C4-2B (cell line): ENCODE measurements around the gene RBM47.

Source experiments
- ZFX ChIP-seq: fragments of 450-650 bp; IDR thresholded peaks from 2 replicates; pipeline ENCODE4 v1.6.1; 2017
- TF ChIP-seq, protein P1 (sequence below): fragments of 450-650 bp; conservative IDR thresholded peaks from 2 replicates; pipeline ENCODE4 v1.5.1; 2017; ENCODE audit warnings: mild to moderate bottlenecking

DNA sequence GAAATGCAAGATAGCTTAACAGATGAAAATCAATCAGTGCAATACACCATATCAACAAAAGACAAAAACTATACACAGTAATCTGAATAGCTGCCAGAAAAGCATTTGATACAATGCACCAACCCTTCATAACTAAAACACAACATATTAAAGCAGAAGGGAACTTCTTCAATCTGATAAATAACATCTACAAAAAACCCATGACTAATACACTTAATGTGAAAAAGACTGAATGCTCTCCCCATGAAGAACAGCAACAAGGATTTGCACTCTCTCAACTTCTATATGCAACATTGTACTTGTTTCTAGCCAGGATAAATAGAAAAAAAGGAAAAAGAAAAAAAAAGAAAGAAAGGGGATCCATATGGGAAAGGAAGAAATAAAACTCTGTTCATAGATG is 139.7 kb downstream of the RBM47 start:
- TF ChIP-seq, protein P1, sequence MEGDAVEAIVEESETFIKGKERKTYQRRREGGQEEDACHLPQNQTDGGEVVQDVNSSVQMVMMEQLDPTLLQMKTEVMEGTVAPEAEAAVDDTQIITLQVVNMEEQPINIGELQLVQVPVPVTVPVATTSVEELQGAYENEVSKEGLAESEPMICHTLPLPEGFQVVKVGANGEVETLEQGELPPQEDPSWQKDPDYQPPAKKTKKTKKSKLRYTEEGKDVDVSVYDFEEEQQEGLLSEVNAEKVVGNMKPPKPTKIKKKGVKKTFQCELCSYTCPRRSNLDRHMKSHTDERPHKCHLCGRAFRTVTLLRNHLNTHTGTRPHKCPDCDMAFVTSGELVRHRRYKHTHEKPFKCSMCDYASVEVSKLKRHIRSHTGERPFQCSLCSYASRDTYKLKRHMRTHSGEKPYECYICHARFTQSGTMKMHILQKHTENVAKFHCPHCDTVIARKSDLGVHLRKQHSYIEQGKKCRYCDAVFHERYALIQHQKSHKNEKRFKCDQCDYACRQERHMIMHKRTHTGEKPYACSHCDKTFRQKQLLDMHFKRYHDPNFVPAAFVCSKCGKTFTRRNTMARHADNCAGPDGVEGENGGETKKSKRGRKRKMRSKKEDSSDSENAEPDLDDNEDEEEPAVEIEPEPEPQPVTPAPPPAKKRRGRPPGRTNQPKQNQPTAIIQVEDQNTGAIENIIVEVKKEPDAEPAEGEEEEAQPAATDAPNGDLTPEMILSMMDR, result no peak
- no peak for TF ChIP-seq ZFX
